Fibroblast of skin of right quadriceps (primary cell): ENCODE data around the gene IRF9.

ENCODE experiments used
- DNase-seq: peaks from one replicate; pipeline ENCODE4 v3.0.0-alpha.2; 2013

The IRF9 gene

GRCh38 chr14:24160850-24161804 is at the start of gene IRF9:
IRF9 (plus strand) TSS chr14:24161265; CDS start chr14:24162145, 880 bp downstream.
- peak; percentile 94 for DNase-seq

- no peak for DNase-seq
Observed at GRCh38 chr14:24113379-24113800, 47.7 kb upstream of the IRF9 start.

- peak; percentile 88 for DNase-seq
Observed at GRCh38 chr14:24113801-24114531, 47.1 kb upstream of the IRF9 start.

- DNase-seq = peak; percentile 100
Observed at GRCh38 chr14:24114532-24115421, 46.3 kb upstream of the IRF9 start, which contains the start of the genes DCAF11 and NRL. DCAF11 (plus strand) TSS chr14:24114777; CDS start chr14:24115595, 818 bp downstream. NRL (minus strand) TSS chr14:24114949; CDS start chr14:24082848, 32,101 bp downstream.

- no peak for DNase-seq
Observed at GRCh38 chr14:24115422-24116127, 45.5 kb upstream of the IRF9 start.

GRCh38 chr14:24116128-24116814 is 44.8 kb upstream of the IRF9 start:
- DNase-seq = no peak

GRCh38 chr14:24117179-24117578 is 43.9 kb upstream of the IRF9 start:
- DNase-seq = no peak

GRCh38 chr14:24119691-24120090 is 41.4 kb upstream of the IRF9 start:
- DNase-seq = no peak

- DNase-seq = no peak
Observed at GRCh38 chr14:24121210-24121609, 39.9 kb upstream of the IRF9 start.

GRCh38 chr14:24122416-24122815 is 38.6 kb upstream of the IRF9 start:
- DNase-seq = no peak

GRCh38 chr14:24122898-24123297 is 38.2 kb upstream of the IRF9 start:
- no peak for DNase-seq

GRCh38 chr14:24123424-24124417 is 37.3 kb upstream of the IRF9 start:
- no peak for DNase-seq

- no peak for DNase-seq
Observed at GRCh38 chr14:24126939-24127338, 34.1 kb upstream of the IRF9 start.

GRCh38 chr14:24127673-24128072 is 33.4 kb upstream of the IRF9 start:
- DNase-seq = no peak

- DNase-seq = no peak
Observed at GRCh38 chr14:24129410-24129998, 31.6 kb upstream of the IRF9 start.

- DNase-seq = no peak
Observed at GRCh38 chr14:24130380-24130716, 30.7 kb upstream of the IRF9 start, which contains the start of gene FITM1. FITM1 (plus strand) TSS chr14:24130659; CDS start chr14:24131564, 905 bp downstream.

- DNase-seq = no peak
Observed at GRCh38 chr14:24130717-24131548, 30.1 kb upstream of the IRF9 start.

GRCh38 chr14:24131549-24131966 is 29.5 kb upstream of the IRF9 start:
- DNase-seq = no peak
